B cell (primary cell): ENCODE measurements around the gene EPB41. TPM values are rescaled to one million over a fixed set of nuclear protein-coding genes. Genes with fewer than 3 reads are reported as not detected.

Source experiments
- ATAC-seq: fragments of 200-7000 bp; cut with Tn5 transposase; one replicate; pipeline ENCODE4 v1.10.0; 2021; ENCODE audit warnings: low read depth, mild to moderate bottlenecking, moderate number of reproducible peaks, moderate library complexity
- CTCF ChIA-PET: fragments of 350-600 bp; sonication (Branson Sonifier 250); formaldehyde crosslinking; loops from one replicate; lab custom pipeline; 2021; ENCODE audit warnings: antibody characterized with exemption, inconsistent platforms; lab: Charles Lee
- POLR2A ChIA-PET: fragments of 350-600 bp; sonication (Branson Sonifier 250); formaldehyde crosslinking; loops from one replicate; lab custom pipeline; 2021; ENCODE audit warnings: antibody characterized with exemption; lab: Charles Lee
- DNase-seq: peaks from one replicate; pipeline ENCODE4 v3.0.0; 2013
- H2AFZ ChIP-seq: 2 replicates; pipeline ENCODE4 v1.6.1; 2012; ENCODE audit warnings: mild to moderate bottlenecking, low read depth, low read length; ENCODE audit not compliant: insufficient read depth, poor library complexity, severe bottlenecking
- H3K27ac ChIP-seq, 2 donors: 1 replicate in 1 of 2; 2 replicates in 1 of 2; pipeline ENCODE4 v1.5.1; 2012 to 2013; ENCODE audit warnings: low read length in 2 of 2, mild to moderate bottlenecking in 2 of 2, moderate library complexity in 1 of 2
- H3K27me3 ChIP-seq, 4 experiments: fragments of 200-600 bp in 1 of 4; sonication (generic) in 1 of 4; replicated peaks in 1 of 4; 1 replicate in 2 of 4; 2 replicates in 2 of 4; pipeline versions ENCODE4 v1.6.1 to v1.7.0; 2013 to 2016; ENCODE audit warnings: low read length in 3 of 4, mild to moderate bottlenecking in 2 of 4, mixed read lengths in 1 of 4, moderate library complexity in 1 of 4; ENCODE audit not compliant: insufficient read depth in 4 of 4, control insufficient read depth in 3 of 4; ENCODE audit errors: control extremely low read depth in 1 of 4
- H3K36me3 ChIP-seq, 2 experiments: replicated peaks in 1 of 2; 1 replicate in 1 of 2; 2 replicates in 1 of 2; pipeline versions ENCODE4 v1.6.1 to v1.7.1; 2013; ENCODE audit warnings: low read length in 1 of 2; ENCODE audit not compliant: insufficient read depth in 2 of 2, control insufficient read depth in 1 of 2; ENCODE audit errors: control extremely low read depth in 1 of 2, extremely low read depth in 1 of 2
- H3K4me1 ChIP-seq, 2 donors: fragments of 200-600 bp in 1 of 2; sonication (generic) in 1 of 2; 1 replicate in 1 of 2; 2 replicates in 1 of 2; pipeline versions ENCODE4 v1.5.1 to v1.6.1; 2013 to 2017; ENCODE audit warnings: low read length in 2 of 2; ENCODE audit not compliant: control insufficient read depth in 2 of 2, insufficient read depth in 2 of 2
- H3K4me2 ChIP-seq: replicated peaks from 2 replicates; pipeline ENCODE3; 2012; ENCODE audit warnings: mild to moderate bottlenecking, low read depth, low read length; ENCODE audit not compliant: poor library complexity, severe bottlenecking
- H3K4me3 ChIP-seq, 5 experiments: fragments of 200-600 bp in 1 of 5; sonication (generic) in 1 of 5; 1 replicate in 3 of 5; 2 replicates in 2 of 5; pipeline versions ENCODE4 v1.5.1 to v1.7.0; 2011 to 2016; ENCODE audit warnings: low read length in 4 of 5, mild to moderate bottlenecking in 4 of 5, low read depth in 2 of 5, control low read depth in 1 of 5, moderate library complexity in 1 of 5; ENCODE audit not compliant: insufficient read depth in 1 of 5; ENCODE audit errors: control extremely low read depth in 1 of 5, extremely low read depth in 1 of 5
- H3K79me2 ChIP-seq: fragments of 200-600 bp; sonication (generic); one replicate; pipeline ENCODE4 v1.6.0; 2016; ENCODE audit warnings: low read length; ENCODE audit not compliant: control insufficient read depth, insufficient read depth
- H3K9ac ChIP-seq: fragments of 200-600 bp; sonication (generic); 2 replicates; pipeline ENCODE4 v1.6.1; 2017; ENCODE audit warnings: mild to moderate bottlenecking, low read length, moderate library complexity
- H3K9me3 ChIP-seq, 3 donors: one replicate each; pipeline versions ENCODE4 v1.6.1 to v1.7.1; 2013; ENCODE audit warnings: low read length in 2 of 3; ENCODE audit not compliant: control insufficient read depth in 2 of 3, insufficient read depth in 1 of 3; ENCODE audit errors: control extremely low read depth in 1 of 3
- H4K20me1 ChIP-seq: 2 replicates; pipeline ENCODE4 v1.6.0; 2012; ENCODE audit warnings: mild to moderate bottlenecking, low read length; ENCODE audit not compliant: insufficient read depth, control insufficient read depth, poor library complexity, severe bottlenecking
- H3K27ac Mint-ChIP-seq: one replicate; pipeline ENCODE4 v1.8.0; 2021; ENCODE audit warnings: mixed read lengths
- H3K27me3 Mint-ChIP-seq: one replicate; pipeline ENCODE4 v1.8.0; 2021; ENCODE audit warnings: mixed read lengths
- H3K4me1 Mint-ChIP-seq: one replicate; pipeline ENCODE4 v1.8.0; 2021; ENCODE audit warnings: mixed read lengths
- H3K4me3 Mint-ChIP-seq: one replicate; pipeline ENCODE4 v1.8.0; 2021; ENCODE audit warnings: mixed read lengths
- H3K9me3 Mint-ChIP-seq: one replicate; pipeline ENCODE4 v1.8.0; 2022; ENCODE audit warnings: mixed read lengths; ENCODE audit not compliant: insufficient read depth
- CTCF ChIP-seq: fragments of 200-600 bp; IDR thresholded peaks from one replicate; pipeline ENCODE4 v1.8.0; 2022; ENCODE audit warnings: antibody characterized with exemption, mild to moderate bottlenecking
- EZH2 ChIP-seq: IDR thresholded peaks from 2 replicates; pipeline ENCODE4 v1.6.1; 2012; ENCODE audit warnings: borderline replicate concordance, low read depth, mild to moderate bottlenecking, moderate library complexity, low read length; ENCODE audit not compliant: insufficient read depth, poor library complexity, severe bottlenecking
- whole genome bisulfite sequencing: methylation state at CpG from one replicate; pipeline ENCODE4 v1.1.5; 2013; ENCODE audit warnings: missing lambda C conversion rate; ENCODE audit not compliant: insufficient coverage; 5-methylcytosine and 5-hydroxymethylcytosine counted together
- intact Hi-C: fragments of 100-400 bp; cut with micrococcal nuclease; formaldehyde crosslinking; loops from one replicate; pipeline ENCODE4 v1.10.0; 2022
- polyA plus RNA-seq: library from polyadenylated mRNA; depleted of rRNA; stranded (reverse); fragments of >200 nt; gene quantifications from 2 replicates; pipeline ENCODE4 v1.2.3, GENCODE V29; 2012
- total RNA-seq, 2 donors: library from RNA; stranded (reverse); fragments of 120-200 nt in 1 of 2; gene quantifications; 1 replicate in 1 of 2; 2 replicates in 1 of 2; pipeline versions ENCODE4 v1.2.3 to v1.2.4, GENCODE V29; 2013 to 2022

The EPB41 gene
- total and polyA plus RNA-seq, 2 donors (not counting 1 experiment from before 2014, with no cell fraction given) = 45.8 to 186 TPM

- Mint-ChIP-seq H3K27me3 (no peaks in the 10 kb centered on the region), H3K9me3 (no peaks in the 10 kb centered on the region), H3K4me3 (no peak overlapping the region), H3K27ac (no peak overlapping the region), H3K4me1 (no peaks in the 10 kb centered on the region)
- Histone ChIP-seq H3K4me1 (no peaks in the 10 kb centered on the region), H3K4me3 (no peak overlapping the region), H3K36me3 (peaks cover 10 to 82% of the 10 kb centered on the region in 2 experiments), H4K20me1 (peaks cover 48% of the 10 kb centered on the region), H3K79me2 (peaks cover 34% of the 10 kb centered on the region), H3K27me3 (no peaks in the 10 kb centered on the region), H3K27ac (no peak overlapping the region), H2AFZ (no peak overlapping the region), H3K9me3 (no peaks in the 10 kb centered on the region), H3K9ac (no peak overlapping the region), H3K4me2 (no peak overlapping the region)
- POLR2A ChIA-PET = no interaction called here
- CTCF ChIA-PET = no interaction called here
- no peak for ATAC-seq
- intact Hi-C loops = no loop called here
- TF ChIP-seq CTCF = no peak
- TF ChIP-seq EZH2 = no peak
- no peak for DNase-seq
- 100% methylated on average over 1 of the region's 3 CpGs for WGBS
Observed at GRCh38 chr1:29157269-29157601, 242.9 kb downstream of the EPB41 start.

GRCh38 chr1:29159773-29160172 is 245.4 kb downstream of the EPB41 start:
- Histone ChIP-seq H3K79me2 (peaks cover 58% of the 10 kb centered on the region), H3K9me3 (no peaks in the 10 kb centered on the region), H3K4me2 (no peak overlapping the region), H3K27ac (no peak overlapping the region), H4K20me1 (peaks cover 70% of the 10 kb centered on the region), H3K9ac (no peak overlapping the region), H3K27me3 (no peaks in the 10 kb centered on the region), H3K4me1 (no peaks in the 10 kb centered on the region), H2AFZ (no peak overlapping the region), H3K4me3 (no peak overlapping the region), H3K36me3 (peaks cover 16 to 66% of the 10 kb centered on the region in 2 experiments)
- Mint-ChIP-seq H3K27me3 (no peaks in the 10 kb centered on the region), H3K4me3 (no peak overlapping the region), H3K4me1 (peaks cover 4% of the 10 kb centered on the region), H3K27ac (no peak overlapping the region), H3K9me3 (no peaks in the 10 kb centered on the region)
- intact Hi-C loops = no loop called here
- no peak for DNase-seq
- TF ChIP-seq CTCF (no peak), EZH2 (no peak)
- ATAC-seq = no peak
- WGBS = 100% methylated on average over 2 of the region's 3 CpGs
- ChIA-PET POLR2A (no interaction called here), CTCF (interaction anchor here (0.7 kb wide), 1 partner anchor 37 kb away, joined by 5 read pairs; no protein-coding TSS in a partner anchor)
